Tibial nerve (tissue), 4 donors: ENCODE results near the gene PWWP2B.

Source experiments
- CTCF ChIP-seq, 5 experiments: fragments of 200-600 bp in 3 of 5; fragments of 450-650 bp in 2 of 5; sonication (generic) in 3 of 5; IDR thresholded peaks; one replicate each; pipeline ENCODE4 v1.5.1; 2016 to 2019; ENCODE audit warnings: antibody characterized with exemption in 5 of 5, mild to moderate bottlenecking in 3 of 5, moderate library complexity in 2 of 5
- EP300 ChIP-seq, 2 donors: sonication (generic); formaldehyde crosslinking; IDR thresholded peaks; one replicate each; pipeline ENCODE4 v1.6.1; 2017; ENCODE audit warnings: antibody characterized with exemption in 2 of 2, mild to moderate bottlenecking in 1 of 2

- TF ChIP-seq CTCF (IDR thresholded peaks at IDR 0.05), result no peak
- TF ChIP-seq EP300 (IDR thresholded peaks at IDR 0.05), result no peak
Observed at GRCh38 chr10:132399117-132400035, 2.4 kb downstream of the PWWP2B start.
